ENCODE data around the gene EXOC2. TPM values are rescaled to one million over a fixed set of nuclear protein-coding genes. Genes with fewer than 3 reads are reported as not detected.
"Not testable (repeated sequence)": the region's sequence is repeated elsewhere in the genome, so short reads cannot be mapped to it uniquely, and the experiment has no call there.

EXOC2 gene
- total RNA-seq, 4 donors from 2014 or later, result 10.3 to 23.9 (median 19.1) TPM

DNA sequence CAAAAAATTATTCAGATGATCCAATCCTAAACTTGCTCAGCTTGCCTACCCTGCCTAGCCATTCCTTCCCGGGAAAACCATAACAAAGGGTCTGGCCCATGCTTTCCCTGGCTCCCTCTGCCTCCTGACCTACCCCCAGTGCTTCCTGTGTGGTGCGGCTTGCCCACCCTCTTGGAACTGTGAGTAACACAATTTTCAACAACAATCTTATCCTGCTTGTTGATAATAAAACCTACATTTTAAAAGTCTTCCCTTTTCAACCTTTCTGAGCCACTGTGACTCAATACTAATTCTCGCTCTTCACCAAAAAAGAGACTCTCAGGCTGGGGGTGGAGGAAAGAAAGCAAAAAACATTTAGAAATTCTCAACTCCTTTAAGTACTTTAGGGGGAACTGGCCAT lies 18.0 kb downstream of the EXOC2 start:
- H3K4me3 ChIP-seq, result no peak overlapping the region
- no peaks in the 10 kb centered on the region for H3K36me3 ChIP-seq
- H3K27me3 ChIP-seq, result no peaks in the 10 kb centered on the region
- no peak for DNase-seq
- no peaks in the 10 kb centered on the region for H3K4me1 ChIP-seq
- no peak for TF ChIP-seq POLR2A (IDR thresholded peaks at IDR 0.05)
- TF ChIP-seq, protein P1, sequence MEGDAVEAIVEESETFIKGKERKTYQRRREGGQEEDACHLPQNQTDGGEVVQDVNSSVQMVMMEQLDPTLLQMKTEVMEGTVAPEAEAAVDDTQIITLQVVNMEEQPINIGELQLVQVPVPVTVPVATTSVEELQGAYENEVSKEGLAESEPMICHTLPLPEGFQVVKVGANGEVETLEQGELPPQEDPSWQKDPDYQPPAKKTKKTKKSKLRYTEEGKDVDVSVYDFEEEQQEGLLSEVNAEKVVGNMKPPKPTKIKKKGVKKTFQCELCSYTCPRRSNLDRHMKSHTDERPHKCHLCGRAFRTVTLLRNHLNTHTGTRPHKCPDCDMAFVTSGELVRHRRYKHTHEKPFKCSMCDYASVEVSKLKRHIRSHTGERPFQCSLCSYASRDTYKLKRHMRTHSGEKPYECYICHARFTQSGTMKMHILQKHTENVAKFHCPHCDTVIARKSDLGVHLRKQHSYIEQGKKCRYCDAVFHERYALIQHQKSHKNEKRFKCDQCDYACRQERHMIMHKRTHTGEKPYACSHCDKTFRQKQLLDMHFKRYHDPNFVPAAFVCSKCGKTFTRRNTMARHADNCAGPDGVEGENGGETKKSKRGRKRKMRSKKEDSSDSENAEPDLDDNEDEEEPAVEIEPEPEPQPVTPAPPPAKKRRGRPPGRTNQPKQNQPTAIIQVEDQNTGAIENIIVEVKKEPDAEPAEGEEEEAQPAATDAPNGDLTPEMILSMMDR (IDR thresholded peaks at IDR 0.05), result no peak
- no peaks in the 10 kb centered on the region for H3K9me3 ChIP-seq
- no peak overlapping the region for H3K27ac ChIP-seq

DNA sequence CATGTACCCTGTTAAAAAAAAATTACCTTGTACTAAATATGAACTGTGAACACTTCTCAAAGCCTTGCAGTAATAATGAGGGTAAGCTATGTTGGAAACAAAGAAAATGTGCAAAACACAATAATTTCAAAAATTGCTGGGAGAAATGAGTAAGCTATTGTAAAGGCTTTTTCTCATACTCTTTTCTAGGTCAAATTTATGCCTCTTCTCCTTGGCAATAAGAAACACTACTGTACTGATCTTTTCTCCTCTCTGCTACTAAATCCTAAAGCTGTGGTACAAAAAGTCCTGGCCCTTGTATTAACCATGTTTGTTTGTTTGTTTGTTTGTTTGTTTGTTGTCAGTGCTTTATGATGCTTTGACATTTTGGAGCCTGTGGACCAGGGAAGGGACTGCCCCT lies 18.5 kb downstream of the EXOC2 start:
- Histone ChIP-seq H3K27ac (no peak overlapping the region), H3K36me3 (no peaks in the 10 kb centered on the region), H3K9me3 (no peaks in the 10 kb centered on the region), H3K4me3 (no peak overlapping the region), H3K27me3 (no peaks in the 10 kb centered on the region), H3K4me1 (no peaks in the 10 kb centered on the region)
- DNase-seq, result no peak
- TF ChIP-seq, protein P1 (IDR thresholded peaks at IDR 0.05), result no peak
- no peak for TF ChIP-seq POLR2A (IDR thresholded peaks at IDR 0.05)

DNA sequence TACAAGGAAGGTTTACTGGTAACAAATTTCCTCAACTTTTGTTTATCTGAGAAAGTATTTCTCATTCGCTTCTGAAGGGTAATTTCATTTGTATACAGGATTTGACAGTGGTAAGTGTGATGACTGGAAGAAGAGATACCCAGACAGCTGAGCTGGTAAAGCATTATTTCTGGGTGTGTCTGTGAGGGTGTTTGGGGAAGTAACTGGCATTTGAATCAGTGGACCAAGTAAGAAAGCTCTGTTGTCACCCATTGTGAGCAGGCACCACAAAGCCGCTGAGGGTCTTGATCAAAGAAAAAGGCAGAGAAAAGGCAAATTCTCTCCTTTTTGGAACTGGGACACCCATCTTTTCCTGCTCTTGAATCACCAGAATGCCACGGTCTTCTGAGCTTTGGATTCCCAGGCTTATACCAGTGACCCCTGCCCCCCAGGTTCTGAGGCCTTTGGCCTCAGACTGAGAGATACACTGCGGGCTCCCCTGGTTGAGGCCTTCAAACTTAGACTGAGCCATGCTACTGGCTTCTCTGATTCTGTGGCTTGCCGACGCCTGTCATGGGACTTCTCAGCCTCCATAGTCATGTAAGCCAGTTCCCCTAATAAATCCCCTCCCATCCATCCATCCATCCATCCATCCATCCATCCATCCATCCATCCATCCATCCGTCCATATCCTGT lies 25.5 kb downstream of the EXOC2 start:
- no peaks in the 10 kb centered on the region for H3K4me1 ChIP-seq
- DNase-seq, result no peak
- TF ChIP-seq, protein P1 (IDR thresholded peaks at IDR 0.05), result no peak
- no peak for TF ChIP-seq POLR2A (IDR thresholded peaks at IDR 0.05)
- no peak overlapping the region for H3K4me3 ChIP-seq
- H3K36me3 ChIP-seq, result no peaks in the 10 kb centered on the region
- H3K9me3 ChIP-seq, result no peaks in the 10 kb centered on the region
- H3K27me3 ChIP-seq, result no peaks in the 10 kb centered on the region
- H3K27ac ChIP-seq, result no peak overlapping the region

DNA sequence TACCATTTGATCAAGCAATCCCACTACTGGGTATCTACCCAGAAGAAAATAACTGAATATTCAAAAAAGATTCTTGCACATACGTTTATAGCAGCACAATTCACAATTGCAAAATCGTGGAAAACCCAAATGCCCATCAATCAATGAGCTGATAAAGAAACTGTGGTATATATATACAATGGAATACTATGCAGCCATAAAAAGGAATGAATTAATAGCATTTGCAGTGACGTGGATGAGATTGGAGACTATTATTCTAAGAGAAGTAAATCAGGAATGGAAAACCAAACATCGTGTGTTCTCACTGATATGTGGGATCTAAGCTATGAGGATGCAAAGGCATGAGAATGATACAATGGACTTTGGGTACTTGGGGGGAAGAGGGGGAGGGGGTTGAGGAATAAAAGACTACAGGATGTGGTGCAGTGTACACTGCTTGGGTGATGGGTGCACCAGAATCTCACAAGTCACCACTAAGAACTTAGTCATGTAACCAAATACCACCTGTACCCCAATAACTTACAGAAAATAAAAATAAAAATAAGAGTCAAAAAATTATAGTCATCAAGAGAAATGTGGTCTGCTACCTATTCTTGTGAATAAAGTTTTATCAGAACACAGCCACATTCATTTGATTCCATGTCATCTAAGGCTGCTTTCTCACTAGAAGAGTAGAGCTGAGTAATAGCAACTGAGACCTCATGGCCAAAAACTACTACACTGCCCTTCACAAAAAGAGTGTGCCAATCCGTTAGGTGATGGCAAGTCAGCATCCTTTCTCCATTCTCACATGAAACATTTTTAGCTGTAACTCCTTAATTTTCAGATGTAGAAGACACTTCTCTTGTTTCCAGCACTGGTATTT lies 27.3 kb downstream of the EXOC2 start:
- H3K4me3 ChIP-seq, result no peak overlapping the region
- no peaks in the 10 kb centered on the region for H3K27me3 ChIP-seq
- no peaks in the 10 kb centered on the region for H3K9me3 ChIP-seq
- H3K27ac ChIP-seq, result no peak overlapping the region
- H3K4me1 ChIP-seq, result no peaks in the 10 kb centered on the region
- no peaks in the 10 kb centered on the region for H3K36me3 ChIP-seq
- no peak for DNase-seq
- TF ChIP-seq, protein P1 (IDR thresholded peaks at IDR 0.05), result no peak
- no peak for TF ChIP-seq POLR2A (IDR thresholded peaks at IDR 0.05)

DNA sequence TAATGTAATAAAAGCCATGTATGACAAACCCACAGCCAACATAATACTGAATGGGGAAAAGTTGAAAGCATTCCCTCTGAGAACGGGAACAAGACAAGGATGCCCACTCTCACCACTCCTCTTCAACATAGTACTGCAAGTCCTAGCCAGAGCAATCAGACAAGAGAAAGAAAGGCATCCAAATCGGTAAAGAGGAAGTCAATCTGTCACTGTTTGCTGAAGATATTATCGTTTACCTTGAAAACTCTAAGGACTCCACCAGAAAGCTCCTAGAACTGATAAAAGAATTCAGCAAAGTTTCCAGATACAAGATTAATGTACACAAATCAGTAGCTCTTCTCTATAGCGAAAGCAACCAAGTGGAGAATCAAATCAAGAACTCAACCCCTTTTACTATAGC lies 29.2 kb downstream of the EXOC2 start:
- not testable (repeated sequence) for H3K36me3 ChIP-seq, H3K9me3 ChIP-seq, H3K27ac ChIP-seq, H3K4me1 ChIP-seq, H3K27me3 ChIP-seq, DNase-seq, H3K4me3 ChIP-seq

Measured in Peyer's patch (tissue), 4 donors.